BLaER1 treated with 17β-estradiol and CSF1 and Interleukin-3, amounts not matched to agents 10 nM and 100 nM (cell line): ENCODE results near the gene TBX20.
A peak's percentile ranks its signal among the peaks of the same experiment; 100 is the strongest.
"Not testable (repeated sequence)": the region's sequence is repeated elsewhere in the genome, so short reads cannot be mapped to it uniquely, and the experiment has no call there.

Experiments used
- H3K27ac ChIP-seq, 11 experiments: shearing (Covaris generic); formaldehyde crosslinking; 2 replicates each; pipeline ENCODE4 v1.8.1; 2022
- H3K27me3 ChIP-seq, 11 experiments: shearing (Covaris generic); formaldehyde crosslinking; 2 replicates each; pipeline ENCODE4 v1.8.1; 2022
- H3K36me3 ChIP-seq, 11 experiments: shearing (Covaris generic); formaldehyde crosslinking; 2 replicates each; pipeline ENCODE4 v1.8.1; 2022
- H3K4me1 ChIP-seq, 10 experiments: shearing (Covaris generic); formaldehyde crosslinking; 2 replicates each; pipeline ENCODE4 v1.8.1; 2022
- H3K4me2 ChIP-seq, 11 experiments: shearing (Covaris generic); formaldehyde crosslinking; 2 replicates each; pipeline ENCODE4 v1.8.1; 2022
- H3K4me3 ChIP-seq, 10 experiments: shearing (Covaris generic); formaldehyde crosslinking; 2 replicates each; pipeline ENCODE4 v1.8.1; 2022
- H3K9ac ChIP-seq, 11 experiments: shearing (Covaris generic); formaldehyde crosslinking; 2 replicates each; pipeline ENCODE4 v1.8.1; 2022
- H3K9me3 ChIP-seq, 11 experiments: shearing (Covaris generic); formaldehyde crosslinking; replicated peaks in 1 of 11; 2 replicates each; pipeline ENCODE4 v1.8.1; 2022
- H4K20me1 ChIP-seq, 11 experiments: shearing (Covaris generic); formaldehyde crosslinking; 2 replicates each; pipeline ENCODE4 v1.8.1; 2022
- Cebpa-rat ChIP-seq, 11 experiments: shearing (Covaris generic); IDR thresholded peaks; 2 replicates each; pipeline ENCODE4 v1.8.1; 2022

The TBX20 gene

GRCh38 chr7:35198370-35199140, 55.3 kb downstream of the TBX20 start:
- not testable (repeated sequence) for H3K4me2 ChIP-seq, H3K27me3 ChIP-seq, H3K27ac ChIP-seq, H3K4me1 ChIP-seq, H3K9me3 ChIP-seq, H4K20me1 ChIP-seq, H3K9ac ChIP-seq, H3K36me3 ChIP-seq, H3K4me3 ChIP-seq

GRCh38 chr7:35191571-35191970, 62.3 kb downstream of the TBX20 start:
- H3K27ac ChIP-seq, H3K27me3 ChIP-seq, H4K20me1 ChIP-seq, H3K9me3 ChIP-seq, H3K4me2 ChIP-seq, H3K4me1 ChIP-seq, H3K4me3 ChIP-seq, H3K36me3 ChIP-seq, H3K9ac ChIP-seq: not testable (repeated sequence)

- H4K20me1 ChIP-seq, H3K4me2 ChIP-seq, H3K4me3 ChIP-seq, H3K27me3 ChIP-seq, H3K36me3 ChIP-seq, H3K27ac ChIP-seq, H3K4me1 ChIP-seq, H3K9ac ChIP-seq: not testable (repeated sequence)
- peaks cover 0 to 14% (median 8%) of the 10 kb centered on the region in 11 experiments; a peak in 10 of 22 replicates for H3K9me3 ChIP-seq
These were observed 63.6 kb downstream of the TBX20 start for GRCh38 chr7:35190146-35190773.

GRCh38 chr7:35186751-35187150, 67.1 kb downstream of the TBX20 start:
- H4K20me1 ChIP-seq, H3K4me2 ChIP-seq, H3K4me3 ChIP-seq, H3K27me3 ChIP-seq, H3K4me1 ChIP-seq, H3K27ac ChIP-seq, H3K36me3 ChIP-seq, H3K9ac ChIP-seq: not testable (repeated sequence)
- H3K9me3 ChIP-seq: peaks cover 0 to 14% (median 8%) of the 10 kb centered on the region in 11 experiments; a peak in 10 of 22 replicates

- no peak for TF ChIP-seq Cebpa-rat (IDR thresholded peaks at IDR 0.05)
- H3K9me3 ChIP-seq: peaks cover 0 to 14% (median 8%) of the 10 kb centered on the region in 11 experiments; a peak in 10 of 22 replicates
- H3K4me1 ChIP-seq: no peaks in the 10 kb centered on the region
- H3K36me3 ChIP-seq: no peaks in the 10 kb centered on the region
- H4K20me1 ChIP-seq: no peaks in the 10 kb centered on the region
- peaks cover 0 to 7% (median 0%) of the 10 kb centered on the region in 11 experiments; a peak in 3 of 22 replicates for H3K27me3 ChIP-seq
- H3K4me2 ChIP-seq: no peak overlapping the region
- no peak overlapping the region for H3K4me3 ChIP-seq
- H3K9ac ChIP-seq: no peak overlapping the region
- H3K27ac ChIP-seq: no peak overlapping the region
These were observed 67.8 kb downstream of the TBX20 start for GRCh38 chr7:35185908-35186731.

GRCh38 chr7:35185578-35185907, 68.4 kb downstream of the TBX20 start:
- not testable (repeated sequence) for H3K27me3 ChIP-seq, H3K9ac ChIP-seq, H3K27ac ChIP-seq, H4K20me1 ChIP-seq, H3K4me2 ChIP-seq, H3K36me3 ChIP-seq, H3K4me1 ChIP-seq, H3K4me3 ChIP-seq
- H3K9me3 ChIP-seq: peaks cover 0 to 14% (median 8%) of the 10 kb centered on the region in 11 experiments; a peak in 10 of 22 replicates

GRCh38 chr7:35184961-35185360, 68.9 kb downstream of the TBX20 start:
- H3K9me3 ChIP-seq: peaks cover 0 to 14% (median 8%) of the 10 kb centered on the region in 11 experiments; a peak in 10 of 22 replicates
- not testable (repeated sequence) for H3K27ac ChIP-seq, H3K9ac ChIP-seq, H3K4me2 ChIP-seq, H3K36me3 ChIP-seq, H3K4me1 ChIP-seq, H3K27me3 ChIP-seq, H4K20me1 ChIP-seq, H3K4me3 ChIP-seq

- H3K27me3 ChIP-seq, H3K9ac ChIP-seq, H3K4me2 ChIP-seq, H3K4me1 ChIP-seq, H4K20me1 ChIP-seq, H3K36me3 ChIP-seq, H3K27ac ChIP-seq, H3K4me3 ChIP-seq: not testable (repeated sequence)
- H3K9me3 ChIP-seq: peaks cover 0 to 14% (median 8%) of the 10 kb centered on the region in 11 experiments; a peak in 10 of 22 replicates
These were observed 69.9 kb downstream of the TBX20 start for GRCh38 chr7:35183873-35184503.

- peak in 8 of 11 experiments; percentile 26 to 72 (median 43); a peak in 9 of 22 replicates for TF ChIP-seq Cebpa-rat (IDR thresholded peaks at IDR 0.05)
- H3K36me3 ChIP-seq, H3K27me3 ChIP-seq, H4K20me1 ChIP-seq, H3K4me3 ChIP-seq, H3K27ac ChIP-seq, H3K9ac ChIP-seq, H3K9me3 ChIP-seq, H3K4me2 ChIP-seq, H3K4me1 ChIP-seq: not testable (repeated sequence)
These were observed 73.2 kb downstream of the TBX20 start for GRCh38 chr7:35180665-35181064.

- not testable (repeated sequence) for H3K36me3 ChIP-seq, H3K4me1 ChIP-seq, H3K4me3 ChIP-seq, H3K9ac ChIP-seq, H3K27me3 ChIP-seq, H3K27ac ChIP-seq, H3K9me3 ChIP-seq, H4K20me1 ChIP-seq, H3K4me2 ChIP-seq
These were observed 80.7 kb downstream of the TBX20 start for GRCh38 chr7:35173176-35173575.

- H4K20me1 ChIP-seq, H3K9me3 ChIP-seq: not testable (repeated sequence)
These were observed 81.8 kb downstream of the TBX20 start for GRCh38 chr7:35172131-35172530.

GRCh38 chr7:35167658-35168057, 86.2 kb downstream of the TBX20 start:
- not testable (repeated sequence) for H3K27me3 ChIP-seq, H3K4me3 ChIP-seq, H3K9ac ChIP-seq, H3K4me2 ChIP-seq, H3K9me3 ChIP-seq, H3K36me3 ChIP-seq, H3K4me1 ChIP-seq, H3K27ac ChIP-seq, H4K20me1 ChIP-seq

More at GRCh38 chr7:35172131-35172530, 81.8 kb downstream of the TBX20 start:
- H3K4me2 ChIP-seq, H3K27ac ChIP-seq, H3K36me3 ChIP-seq, H3K27me3 ChIP-seq, H3K4me3 ChIP-seq, H3K9ac ChIP-seq, H3K4me1 ChIP-seq: not testable (repeated sequence)

GRCh38 chr7:35167158-35167557, 86.7 kb downstream of the TBX20 start:
- not testable (repeated sequence) for H3K27ac ChIP-seq, H3K4me3 ChIP-seq

More at GRCh38 chr7:35167158-35167557, 86.7 kb downstream of the TBX20 start:
- H4K20me1 ChIP-seq, H3K4me1 ChIP-seq, H3K4me2 ChIP-seq, H3K36me3 ChIP-seq, H3K9me3 ChIP-seq, H3K27me3 ChIP-seq, H3K9ac ChIP-seq: not testable (repeated sequence)
